B cell (primary cell): ENCODE results near the gene FMO2.

Source experiments
- EZH2 ChIP-seq: IDR thresholded peaks from 2 replicates; pipeline ENCODE4 v1.6.1; 2012; ENCODE audit warnings: borderline replicate concordance, low read depth, mild to moderate bottlenecking, moderate library complexity, low read length; ENCODE audit not compliant: insufficient read depth, poor library complexity, severe bottlenecking
- TF ChIP-seq, protein P1 (sequence below): fragments of 200-600 bp; IDR thresholded peaks from one replicate; pipeline ENCODE4 v1.8.0; 2022; ENCODE audit warnings: antibody characterized with exemption, mild to moderate bottlenecking

DNA sequence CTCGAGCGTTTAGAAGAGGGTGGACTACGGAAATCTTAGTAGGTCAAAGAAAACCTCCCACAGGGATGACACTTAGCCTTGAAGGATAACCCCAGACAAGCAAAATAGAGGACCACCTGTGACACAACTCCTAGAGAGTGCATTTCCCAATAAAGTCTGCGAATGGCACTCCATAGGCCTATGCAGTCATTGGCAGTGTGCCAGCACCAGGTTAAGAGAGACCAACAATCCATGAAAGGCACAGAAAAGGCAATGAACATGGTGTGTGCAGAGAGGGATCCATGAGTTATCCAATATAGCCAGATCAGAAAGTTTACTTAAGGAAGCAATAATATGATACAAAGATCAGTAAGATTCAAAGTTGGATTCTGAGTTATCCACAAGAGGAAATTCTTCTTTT, 45.2 kb upstream of the FMO2 start:
- TF ChIP-seq, protein P1, sequence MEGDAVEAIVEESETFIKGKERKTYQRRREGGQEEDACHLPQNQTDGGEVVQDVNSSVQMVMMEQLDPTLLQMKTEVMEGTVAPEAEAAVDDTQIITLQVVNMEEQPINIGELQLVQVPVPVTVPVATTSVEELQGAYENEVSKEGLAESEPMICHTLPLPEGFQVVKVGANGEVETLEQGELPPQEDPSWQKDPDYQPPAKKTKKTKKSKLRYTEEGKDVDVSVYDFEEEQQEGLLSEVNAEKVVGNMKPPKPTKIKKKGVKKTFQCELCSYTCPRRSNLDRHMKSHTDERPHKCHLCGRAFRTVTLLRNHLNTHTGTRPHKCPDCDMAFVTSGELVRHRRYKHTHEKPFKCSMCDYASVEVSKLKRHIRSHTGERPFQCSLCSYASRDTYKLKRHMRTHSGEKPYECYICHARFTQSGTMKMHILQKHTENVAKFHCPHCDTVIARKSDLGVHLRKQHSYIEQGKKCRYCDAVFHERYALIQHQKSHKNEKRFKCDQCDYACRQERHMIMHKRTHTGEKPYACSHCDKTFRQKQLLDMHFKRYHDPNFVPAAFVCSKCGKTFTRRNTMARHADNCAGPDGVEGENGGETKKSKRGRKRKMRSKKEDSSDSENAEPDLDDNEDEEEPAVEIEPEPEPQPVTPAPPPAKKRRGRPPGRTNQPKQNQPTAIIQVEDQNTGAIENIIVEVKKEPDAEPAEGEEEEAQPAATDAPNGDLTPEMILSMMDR = no peak
- no peak for TF ChIP-seq EZH2
